Measurements from ENCODE around the gene FANCI. TPM values are rescaled to one million over a fixed set of nuclear protein-coding genes. Genes with fewer than 3 reads are reported as not detected.

Gene FANCI
- total and polyA plus RNA-seq, 2 of the 4 experiments (the other 2 are of a cell fraction) = 13.2 to 34.2 TPM

DNA sequence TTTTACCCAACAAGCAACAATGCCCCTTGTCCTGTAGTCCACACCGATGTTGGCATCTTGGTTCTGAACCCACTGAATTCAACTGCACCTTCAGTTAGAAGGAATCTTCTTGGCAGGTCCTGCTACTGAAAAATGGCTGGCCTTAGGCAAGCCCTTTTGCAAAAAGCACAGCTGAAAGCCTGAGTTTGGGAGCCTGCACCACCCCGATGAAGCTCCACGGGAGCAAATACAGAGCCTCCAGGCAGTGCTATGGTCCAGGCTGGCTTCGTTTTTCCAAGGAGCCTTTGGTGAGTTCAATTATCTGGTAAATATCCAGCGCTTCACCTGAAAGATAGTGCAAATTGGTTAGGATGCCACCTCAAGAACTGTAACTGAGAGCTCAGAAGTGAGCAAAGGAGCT is 72.7 kb downstream of the FANCI start:
- Histone ChIP-seq H3K9ac (ENCODE audit: low read depth, low read length) (no peak overlapping the region), H3K18ac (ENCODE audit: low read depth, low read length) (no peak overlapping the region), H4K8ac (ENCODE audit: low read depth in 2 of 2, low read length in 2 of 2) (no peak overlapping the region), H4K20me1 (ENCODE audit: insufficient read depth, low read length) (peaks cover 30% of the 10 kb centered on the region), H3K14ac (replicated peaks; ENCODE audit: low read depth, low read length) (no peak overlapping the region), H2AK9ac (replicated peaks; ENCODE audit: low read depth, low read length, poor library complexity) (no peak overlapping the region), H2BK120ac (ENCODE audit: low read depth, low read length) (no peak overlapping the region), H3K27me3 (ENCODE audit: control insufficient read depth, insufficient read depth, low read length) (no peaks in the 10 kb centered on the region), H3K9me1 (ENCODE audit: insufficient read depth, low read length) (no peaks in the 10 kb centered on the region; the same call in 1 of the 2 replicates), H3K4me3 (ENCODE audit: insufficient read depth, low read depth, low read length) (no peak overlapping the region), H3K4ac (ENCODE audit: low read depth, low read length) (no peak overlapping the region), H3K27ac (ENCODE audit: insufficient read depth, low read length) (no peak overlapping the region), H3K56ac (ENCODE audit: extremely low read depth, insufficient read depth, low read length) (no peak overlapping the region), H2AFZ (replicated peaks; ENCODE audit: low read length, poor library complexity) (no peak overlapping the region), H3K9me3 (ENCODE audit: control insufficient read depth, insufficient read depth, low read length) (no peaks in the 10 kb centered on the region), H3K4me2 (ENCODE audit: low read depth, low read length) (no peak overlapping the region), H3K79me1 (ENCODE audit: low read depth in 1 of 2, low read length in 2 of 2) (peaks cover 8 to 30% of the 10 kb centered on the region in 2 experiments), H2BK5ac (ENCODE audit: low read depth, low read length, poor library complexity, severe bottlenecking) (no peak overlapping the region), H3K36me3 (ENCODE audit: control insufficient read depth, insufficient read depth, low read length) (peaks cover 57% of the 10 kb centered on the region), H2BK20ac (ENCODE audit: low read depth, low read length) (no peak overlapping the region), H4K5ac (ENCODE audit: low read depth, low read length) (no peak overlapping the region), H3K23ac (ENCODE audit: low read depth, low read length) (no peak overlapping the region), H2AK5ac (ENCODE audit: low read depth, low read length) (no peak overlapping the region), H2BK15ac (ENCODE audit: low read depth, low read length) (no peak overlapping the region), H4K91ac (ENCODE audit: insufficient read depth, low read depth, low read length) (no peak overlapping the region), H3K4me1 (ENCODE audit: control insufficient read depth, insufficient read depth, low read length) (no peaks in the 10 kb centered on the region)
- dilution Hi-C loops (cut with HindIII; ENCODE audit: low sequenced_read_pairs, unreplicated experiment) = no loop called here
- intact Hi-C loops (cut with micrococcal nuclease) = no loop called here
- ATAC-seq (ENCODE audit: low read depth) = no peak
- 100% methylated on average over 2 of the region's 5 CpGs; no CpG with 5 or more reads in 1 of the 2 experiments for WGBS, 2 experiments (ENCODE audit: extremely low coverage in 2 of 2, insufficient read length in 1 of 2)
- TF ChIP-seq NFE2L2 (IDR thresholded peaks at IDR 0.05; ENCODE audit: low read depth, low read length) = no peak
- DNase-seq = no peak
- POLR2A ChIA-PET (ENCODE audit: unreplicated experiment) = no interaction called here
- CTCF ChIA-PET = no interaction called here
- BruUV-seq (replicated peaks) = no TSS peak
- in situ Hi-C loops (cut with MboI; ENCODE audit: low sequenced_read_pairs) = no loop called here
